NCI-H2081 treated with DMSO at 0.1 percent for 48 hours (cell line): ENCODE measurements around the gene CLRN2.

Experiments
- DNase-seq: peaks from one replicate; lab custom pipeline; 2025; lab: John Stamatoyannopoulos, UW

Gene CLRN2, protein sequence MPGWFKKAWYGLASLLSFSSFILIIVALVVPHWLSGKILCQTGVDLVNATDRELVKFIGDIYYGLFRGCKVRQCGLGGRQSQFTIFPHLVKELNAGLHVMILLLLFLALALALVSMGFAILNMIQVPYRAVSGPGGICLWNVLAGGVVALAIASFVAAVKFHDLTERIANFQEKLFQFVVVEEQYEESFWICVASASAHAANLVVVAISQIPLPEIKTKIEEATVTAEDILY

DNA sequence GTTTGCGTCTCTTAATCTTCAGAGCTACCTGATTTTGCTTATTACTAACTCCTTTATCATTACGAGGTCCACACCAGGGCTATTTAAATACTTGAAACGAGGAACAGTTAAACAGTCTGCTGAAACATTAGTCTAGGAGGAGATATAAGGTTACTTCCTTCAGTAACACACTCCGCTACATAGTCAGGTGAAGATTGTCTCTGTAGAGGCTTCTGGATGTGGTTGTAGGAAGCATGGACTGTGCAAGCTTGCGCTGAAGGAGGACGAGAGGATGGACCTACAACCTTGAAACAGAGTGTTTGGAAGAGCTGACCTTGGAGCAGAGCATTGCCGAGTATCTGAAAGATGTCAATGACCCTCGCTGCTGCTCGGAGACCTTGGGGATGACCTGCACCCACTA, at the start of gene CLRN2:
Gene CLRN2 (plus strand): TSS at position 301 of the 400 bp plus-strand sequence. CDS start 102 bp downstream, outside the sequence.
- no peak for DNase-seq

DNA sequence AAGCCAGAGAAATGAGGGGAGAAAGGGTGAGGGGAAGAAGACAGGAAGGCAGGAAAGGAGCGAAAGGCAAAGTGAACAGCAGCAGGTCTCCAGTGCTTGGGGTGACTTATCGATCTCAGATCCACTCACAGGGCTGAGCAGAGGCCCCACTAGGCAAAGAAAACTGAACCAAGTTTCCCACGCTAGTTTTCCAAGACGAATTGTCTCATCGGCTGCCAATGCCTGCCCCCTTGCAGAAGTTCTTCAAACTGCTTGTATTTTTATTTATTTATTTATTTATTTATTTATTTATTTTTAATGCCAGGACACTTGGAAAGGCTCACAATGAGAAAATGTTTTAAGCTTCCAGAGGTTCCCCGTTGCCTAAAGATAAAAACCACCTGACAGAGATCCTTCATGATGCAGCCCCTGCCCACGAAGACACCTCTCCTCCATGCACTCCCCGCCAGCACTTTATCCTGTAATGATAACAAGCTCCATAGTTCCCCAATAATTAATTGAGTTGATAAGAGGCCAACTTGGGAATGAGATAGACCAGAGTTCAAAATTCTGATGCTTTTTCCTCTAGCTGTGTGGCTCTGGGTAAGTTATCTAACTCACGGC, 46.2 kb upstream of the CLRN2 start:
- no peak for DNase-seq

DNA sequence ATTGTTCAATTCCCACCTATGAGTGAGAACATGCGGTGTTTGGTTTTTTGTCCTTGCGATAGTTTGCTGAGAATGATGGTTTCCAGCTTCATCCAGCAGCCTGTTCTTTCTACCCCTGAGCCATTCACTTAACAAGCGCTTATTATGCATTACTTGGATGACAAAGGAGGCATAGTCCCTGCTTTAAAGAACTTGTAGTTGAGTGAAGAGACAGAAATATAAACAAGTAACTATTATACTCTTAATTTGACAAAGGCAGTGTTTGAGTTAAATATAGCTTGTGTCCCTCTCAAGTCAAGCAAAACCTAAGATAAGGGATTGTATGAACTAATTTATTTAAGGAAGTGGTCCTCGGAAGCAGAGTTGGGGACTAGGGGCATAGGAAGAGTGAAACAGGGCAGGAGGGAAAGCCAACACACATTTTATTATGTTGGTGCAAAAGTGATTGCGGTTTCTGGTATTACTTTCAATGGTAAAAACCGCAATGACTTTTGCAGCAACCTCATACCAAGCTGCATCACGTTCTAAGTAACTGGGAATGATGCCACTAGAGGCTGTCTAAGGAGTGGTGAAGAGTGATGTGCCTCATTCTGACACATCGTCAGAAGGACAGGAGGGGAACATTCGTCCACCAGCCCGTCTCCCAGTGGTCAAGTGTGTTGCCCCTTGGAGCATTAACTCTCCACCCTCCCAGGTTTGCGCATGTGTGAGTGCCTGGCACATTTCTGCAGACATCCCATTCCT, 44.9 kb upstream of the CLRN2 start:
- DNase-seq: no peak

DNA sequence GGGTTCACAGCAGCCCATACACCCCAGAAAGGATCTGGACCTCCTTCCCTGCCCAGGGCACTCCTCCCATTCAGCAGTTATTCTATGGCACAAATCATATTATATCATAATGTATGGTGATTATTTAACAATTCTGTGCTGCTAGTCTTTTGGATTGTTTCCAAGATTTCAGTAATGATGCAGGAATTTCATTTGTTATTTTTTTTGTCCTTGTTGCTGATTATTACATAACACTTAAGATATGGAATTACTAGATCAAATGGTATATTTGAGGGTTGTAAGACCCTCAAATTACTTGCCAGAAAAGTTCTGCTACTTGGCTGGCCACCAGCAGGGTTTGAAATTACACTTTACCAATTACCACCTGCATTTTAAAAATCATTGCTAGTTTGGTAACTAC, 39.5 kb upstream of the CLRN2 start:
- no peak for DNase-seq

DNA sequence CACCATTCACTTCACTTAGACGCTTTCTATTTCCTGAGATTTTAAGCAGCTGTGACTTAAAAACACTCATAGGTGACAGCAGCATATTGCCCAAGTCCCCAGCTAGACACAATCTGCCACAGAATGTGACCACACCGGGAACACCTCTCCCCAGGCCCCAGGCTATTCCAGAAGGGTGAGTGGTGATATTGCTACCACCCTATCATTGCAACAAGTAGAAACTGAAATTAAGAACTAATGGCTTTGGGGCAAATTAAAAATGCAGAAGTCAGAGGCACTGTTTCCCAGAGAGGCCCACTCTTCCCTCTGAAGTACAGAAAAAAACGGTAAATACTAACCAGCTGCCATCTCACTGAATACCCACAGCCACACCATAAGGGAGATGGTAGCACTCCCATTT, 38.1 kb upstream of the CLRN2 start:
- DNase-seq: no peak

DNA sequence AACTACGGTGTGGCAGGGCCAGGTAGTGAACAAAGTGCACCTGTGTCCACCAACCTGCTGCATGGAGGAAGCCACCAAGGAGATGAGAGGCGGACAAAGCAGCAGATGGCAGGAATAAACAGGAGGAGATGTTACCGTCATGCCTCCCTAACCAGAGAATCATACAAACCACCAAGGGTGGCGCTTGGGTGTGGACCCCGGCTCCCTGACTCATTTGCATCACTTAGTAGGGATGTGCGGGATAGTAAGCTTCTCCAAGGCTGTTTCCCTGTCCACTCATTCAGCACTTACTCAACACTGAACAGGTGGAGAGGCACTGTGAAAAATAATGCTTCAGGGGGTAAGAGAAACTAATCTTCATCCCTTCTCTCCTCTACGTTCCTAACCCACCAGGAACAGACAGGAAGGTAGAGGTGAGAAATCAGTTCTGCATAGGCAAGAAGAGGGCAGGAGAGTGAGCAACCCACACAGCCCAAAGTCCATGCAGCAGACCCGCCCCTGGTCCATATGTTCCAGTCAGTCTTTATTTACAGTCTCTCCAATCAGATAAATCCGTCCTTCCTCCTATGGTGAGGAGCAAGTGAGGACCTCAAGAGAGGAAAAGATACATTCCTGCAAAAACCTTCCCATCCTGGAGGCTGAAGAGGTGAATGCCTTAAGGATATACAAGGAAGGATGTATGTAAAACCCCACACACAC, 37.0 kb upstream of the CLRN2 start:
- DNase-seq: no peak

DNA sequence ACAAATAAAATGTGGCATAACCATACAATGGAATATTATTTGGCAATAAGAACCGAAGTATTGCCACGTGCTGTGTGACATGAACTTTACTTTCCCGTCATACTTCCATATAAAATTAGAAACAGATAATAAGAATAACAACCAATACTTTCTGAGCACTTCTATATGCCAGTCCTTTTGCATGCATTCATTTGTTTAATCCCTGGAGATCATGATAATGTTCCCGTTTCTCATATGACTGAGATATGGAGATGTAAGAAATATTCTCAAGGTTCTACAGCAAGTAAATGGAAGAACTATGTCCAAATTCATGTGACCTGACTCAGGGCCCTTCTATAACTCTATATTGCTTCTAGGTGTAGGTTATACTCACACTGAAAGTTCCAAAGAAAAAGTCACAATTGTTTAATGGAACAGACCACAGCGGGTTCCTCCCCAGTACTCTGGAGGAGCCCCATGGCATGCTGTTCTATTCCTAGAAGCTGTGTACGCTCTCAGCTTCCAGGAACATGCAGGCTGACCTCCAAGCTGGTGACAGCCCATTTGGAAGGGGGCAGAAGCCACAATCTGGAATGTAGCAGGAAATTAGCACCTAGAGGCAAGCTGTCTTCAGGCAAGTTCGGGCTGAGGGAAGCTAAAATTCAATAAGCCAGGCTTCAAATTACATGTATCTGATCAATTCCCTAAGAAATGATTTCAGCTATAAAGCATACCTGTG, 34.6 kb upstream of the CLRN2 start:
- DNase-seq: no peak

DNA sequence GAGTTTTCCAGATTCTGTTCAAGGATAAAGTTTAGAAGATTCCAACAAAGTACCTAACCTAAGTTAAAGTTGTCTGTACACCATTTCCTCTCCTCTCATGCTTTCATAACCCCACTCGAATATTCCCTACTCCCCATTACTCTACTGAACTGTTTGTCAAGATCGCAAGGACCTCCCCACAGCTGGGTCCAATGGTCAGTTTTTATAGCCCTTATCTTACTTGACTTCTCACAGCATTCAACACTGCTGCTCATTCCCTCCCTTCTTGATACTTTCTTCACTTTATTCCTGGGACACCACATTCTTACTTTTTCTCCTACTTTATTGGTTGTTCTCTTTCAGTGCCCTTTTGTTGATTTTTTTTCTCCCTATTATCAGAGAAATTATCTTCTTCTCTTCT, 34.0 kb upstream of the CLRN2 start:
- no peak for DNase-seq

DNA sequence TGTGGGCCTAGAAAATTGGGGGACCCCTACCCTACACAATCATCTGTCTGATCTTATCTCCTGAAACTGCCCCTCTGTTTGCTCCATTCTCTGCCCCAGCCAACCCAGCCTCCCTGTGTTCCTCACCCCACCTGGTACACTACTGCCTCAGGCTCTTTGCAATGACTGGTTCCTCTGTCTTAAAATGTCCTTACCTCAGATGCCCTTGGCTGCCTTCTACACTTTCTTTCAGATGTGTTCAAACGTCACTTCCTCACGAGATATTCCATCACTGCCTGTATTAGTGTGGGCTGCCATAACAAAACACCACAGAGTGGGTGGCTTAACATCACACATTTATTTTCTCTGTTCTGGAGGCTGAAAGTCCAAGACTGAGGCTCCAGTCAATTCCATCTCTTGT, 32.2 kb upstream of the CLRN2 start:
- no peak for DNase-seq

DNA sequence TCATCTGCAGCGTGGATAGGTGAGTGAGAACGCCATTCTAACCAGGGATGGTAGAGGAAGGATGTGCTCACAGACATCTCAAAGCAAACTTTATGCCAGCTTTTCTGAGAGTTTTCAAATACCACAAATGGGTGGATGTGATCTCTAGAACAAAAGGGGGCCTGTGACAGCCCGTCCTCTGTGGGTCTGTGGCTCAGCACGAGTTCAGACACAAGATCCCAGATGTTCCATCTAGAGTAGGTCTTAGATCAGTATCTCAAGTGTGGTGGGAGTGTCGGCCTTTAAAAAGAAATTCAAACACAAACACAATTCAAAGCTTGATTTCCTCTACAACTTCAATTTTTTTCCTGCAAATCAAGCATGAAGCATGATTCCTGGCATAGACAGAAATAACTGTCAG, 25.8 kb upstream of the CLRN2 start:
- DNase-seq: no peak

DNA sequence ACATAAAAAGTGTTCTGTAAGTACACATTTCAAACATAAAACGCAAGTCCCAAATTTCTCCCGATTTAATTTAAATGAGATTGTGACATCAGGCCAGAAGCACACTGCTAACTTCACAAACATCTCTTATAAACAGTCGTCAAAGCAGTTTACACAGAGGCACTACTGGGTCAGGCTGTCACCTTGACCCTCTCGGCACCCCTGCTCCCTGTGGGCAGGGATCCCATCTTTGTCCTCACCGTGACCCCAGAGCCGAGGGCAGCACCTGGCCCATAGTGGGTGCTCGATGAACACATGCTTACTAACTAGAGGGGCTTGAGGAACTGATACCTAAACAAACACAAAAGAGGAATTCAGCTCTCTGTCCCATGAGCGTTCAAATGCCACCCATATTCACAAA, 25.2 kb upstream of the CLRN2 start:
- DNase-seq: no peak

DNA sequence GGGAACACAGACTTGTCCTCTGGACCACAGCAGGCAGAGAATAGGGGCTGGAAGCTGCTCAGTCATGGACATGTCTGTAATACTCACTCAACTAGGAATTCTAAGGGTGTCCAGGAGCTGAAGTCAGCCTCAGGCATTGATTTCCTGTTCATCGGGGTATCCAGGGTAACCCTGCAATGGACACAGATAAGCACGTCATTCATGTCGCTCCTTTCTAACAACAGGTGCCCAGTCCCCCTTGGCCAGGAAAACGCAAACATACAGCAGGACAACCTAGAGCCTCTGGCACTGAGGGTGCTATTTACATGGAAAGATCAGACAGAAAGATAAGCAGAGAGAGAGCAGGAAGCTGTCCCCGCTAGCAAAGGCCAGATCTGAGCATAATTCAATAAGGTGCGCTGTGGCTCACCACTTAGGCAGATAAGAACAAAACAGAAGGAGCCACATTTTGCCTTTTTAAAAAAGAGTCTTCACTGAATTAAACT, 24.3 kb upstream of the CLRN2 start:
- DNase-seq: no peak

DNA sequence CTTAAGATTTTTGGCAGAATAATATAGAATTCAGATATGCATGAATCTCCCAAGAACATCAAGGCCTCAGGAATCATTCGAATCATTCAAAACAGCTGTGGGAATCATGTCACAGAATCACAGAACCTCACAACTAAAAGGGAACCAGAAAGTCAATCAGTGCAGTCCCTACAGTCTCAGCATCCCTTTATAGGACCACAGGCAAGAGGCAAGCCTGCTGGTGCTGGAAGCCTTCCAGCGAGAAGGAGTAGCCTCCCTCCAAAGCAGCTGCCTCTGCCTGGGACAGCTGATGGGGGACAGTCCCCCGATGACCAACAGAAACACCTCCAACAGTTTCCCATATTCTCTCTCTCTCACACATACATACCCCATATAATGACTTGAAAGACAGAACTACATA, 23.8 kb upstream of the CLRN2 start:
- no peak for DNase-seq

DNA sequence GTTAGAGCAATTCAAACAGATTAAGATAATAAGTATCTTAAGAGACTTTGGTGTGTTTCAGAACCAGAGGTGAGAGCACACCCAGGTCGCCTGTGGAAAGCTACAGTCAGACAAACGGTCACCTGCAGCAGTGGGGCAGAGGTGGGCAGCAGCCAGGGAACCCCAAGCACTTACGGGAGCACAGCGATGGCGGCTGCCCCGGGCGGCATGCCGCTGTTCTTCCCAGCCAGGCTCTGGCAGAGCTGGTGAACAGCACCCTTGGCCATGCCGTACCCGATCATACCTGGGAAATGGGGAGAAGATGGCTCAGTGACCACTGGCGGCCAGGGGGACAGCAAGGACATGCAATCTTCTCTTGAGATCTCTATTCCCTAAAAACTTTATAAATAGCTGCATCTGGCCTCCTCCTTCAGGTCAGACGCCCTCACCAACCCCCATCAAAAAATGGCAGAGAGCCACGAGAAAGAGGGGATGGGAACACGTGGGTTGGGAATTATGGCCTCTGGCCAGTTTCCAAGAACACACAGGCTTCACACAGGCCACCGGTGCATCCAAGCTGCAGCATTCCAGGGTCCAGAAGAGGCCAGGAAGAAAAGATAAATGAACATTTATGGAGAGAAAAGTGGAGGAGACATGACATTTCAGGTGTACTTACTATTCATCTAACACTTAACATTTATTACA, 22.8 kb upstream of the CLRN2 start:
- no peak for DNase-seq

DNA sequence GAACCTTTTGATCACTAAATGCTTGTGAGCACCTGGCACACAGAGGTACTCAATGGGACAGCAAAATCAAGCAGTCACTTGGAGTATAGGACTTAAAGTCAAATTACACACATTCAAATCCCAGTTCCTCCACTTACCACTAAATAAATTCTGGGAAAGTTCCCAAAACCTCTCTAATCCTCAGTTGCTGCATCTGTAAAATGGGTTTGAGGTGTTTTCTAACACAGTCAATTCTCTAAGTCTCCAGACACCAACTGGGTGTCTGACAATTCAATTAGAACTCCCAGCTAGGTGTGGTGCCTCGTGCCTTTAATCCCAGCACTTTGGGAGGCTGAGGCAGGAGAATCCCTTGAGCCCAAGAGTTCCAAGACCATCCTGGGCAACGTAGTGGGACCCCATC, 22.1 kb upstream of the CLRN2 start:
- no peak for DNase-seq

DNA sequence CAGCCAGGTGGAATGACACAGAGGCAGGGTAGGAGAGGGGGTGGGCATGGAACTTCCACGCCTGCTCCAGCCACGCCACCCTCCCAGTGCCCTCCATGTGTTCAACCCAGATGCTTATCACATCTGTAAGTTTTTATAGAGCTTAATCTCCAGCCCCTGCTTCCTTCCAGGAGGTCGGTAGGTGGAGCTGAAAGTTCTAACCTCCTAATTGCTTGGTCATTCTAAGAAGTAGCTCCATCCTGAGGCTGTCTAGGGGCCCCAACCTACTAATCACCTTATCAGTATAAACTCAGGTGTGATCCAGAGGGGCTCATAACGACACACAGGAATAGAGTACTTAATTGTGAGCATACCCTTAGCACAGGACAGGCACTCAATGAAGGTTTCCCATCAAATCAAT, 21.3 kb upstream of the CLRN2 start:
- no peak for DNase-seq

DNA sequence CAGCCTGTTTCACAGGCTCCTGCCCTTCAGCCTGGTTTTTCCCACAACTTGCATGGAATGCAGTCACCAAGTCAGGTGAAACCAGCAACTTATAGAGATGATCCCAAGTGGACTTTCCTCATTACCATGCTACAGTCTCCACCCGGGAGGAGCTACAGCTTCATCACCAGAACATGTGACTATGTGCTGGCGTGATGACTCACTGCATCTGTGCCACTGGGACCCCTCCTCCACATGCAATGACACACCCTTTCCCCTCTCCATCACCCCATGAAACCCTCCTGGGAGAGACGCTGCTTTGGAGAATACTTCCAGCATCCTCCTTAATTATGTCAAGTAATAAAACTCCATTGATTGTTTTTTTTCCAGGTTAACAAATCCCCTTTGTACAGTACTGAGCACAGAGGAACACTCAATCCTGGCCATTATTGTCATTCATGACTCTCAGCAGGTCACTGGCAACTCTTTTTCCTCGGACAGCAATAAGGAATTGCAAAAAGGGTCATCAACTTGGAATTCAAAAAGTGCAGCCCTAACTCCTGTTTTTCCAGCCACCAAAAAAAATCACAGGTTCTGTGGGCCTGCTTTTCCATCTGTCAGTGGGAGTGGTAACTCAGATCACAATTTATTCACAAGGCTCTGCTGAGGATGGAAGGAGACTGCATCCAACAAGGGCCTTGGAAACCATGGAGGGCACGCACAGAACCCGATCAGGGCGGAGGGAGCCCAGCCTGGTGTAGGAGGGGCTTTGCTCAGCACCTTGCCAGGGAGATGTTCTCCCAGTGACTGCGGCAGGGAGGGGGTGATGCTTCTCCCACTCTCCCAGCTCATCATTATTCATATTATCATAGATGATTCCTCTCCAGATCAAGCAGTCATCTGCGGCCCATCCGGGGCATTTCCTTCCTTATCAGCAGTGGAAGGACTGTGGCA, 20.4 kb upstream of the CLRN2 start:
- no peak for DNase-seq

DNA sequence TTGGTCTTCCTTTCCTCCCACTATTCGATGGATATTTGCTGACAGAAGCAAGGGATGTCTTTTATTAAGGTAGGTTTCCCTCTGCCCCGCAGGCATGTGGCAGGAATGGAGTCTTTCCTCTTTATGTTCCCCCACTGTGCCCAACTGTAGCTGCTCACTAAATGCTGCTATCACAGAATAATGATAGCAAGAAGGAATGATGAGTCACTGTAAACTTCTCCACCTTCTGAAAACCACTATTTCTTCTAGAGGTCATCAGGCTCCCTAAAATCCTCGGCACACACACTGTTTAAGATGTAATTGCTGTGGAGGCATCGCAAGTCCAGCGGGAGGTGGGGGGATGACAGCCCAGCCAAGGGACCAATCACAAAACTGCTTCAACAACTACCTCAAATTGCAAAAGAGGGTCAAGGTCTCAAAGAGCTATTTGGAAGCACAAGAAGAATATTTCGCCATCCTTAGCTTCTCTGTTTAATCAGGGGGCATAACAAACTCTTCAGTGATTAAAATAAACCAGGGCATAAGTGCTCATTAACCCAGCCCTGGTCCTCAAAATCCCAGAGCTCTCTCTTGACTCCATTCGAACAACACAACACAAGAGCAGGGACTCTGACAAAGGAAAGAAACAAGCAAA, 17.0 kb upstream of the CLRN2 start:
- DNase-seq: no peak

DNA sequence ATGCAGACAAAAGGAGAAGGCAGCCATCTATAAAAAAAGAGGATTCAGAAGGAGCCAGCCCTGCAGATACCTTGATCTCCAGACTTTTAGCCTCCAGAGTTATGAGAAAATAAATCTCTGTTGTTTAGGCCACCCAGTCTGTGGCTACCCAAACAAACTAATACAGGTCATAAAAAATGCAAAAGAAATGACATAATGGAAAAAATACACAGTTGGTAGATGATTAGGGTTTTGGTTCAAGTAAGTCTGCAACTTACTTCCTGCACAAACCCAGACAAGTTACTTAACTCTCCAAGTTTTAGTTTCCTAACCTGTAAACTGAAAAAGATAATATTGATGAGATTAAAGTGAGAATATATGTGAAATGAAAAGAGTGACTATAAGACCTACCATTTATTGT, 14.4 kb upstream of the CLRN2 start:
- DNase-seq: no peak

DNA sequence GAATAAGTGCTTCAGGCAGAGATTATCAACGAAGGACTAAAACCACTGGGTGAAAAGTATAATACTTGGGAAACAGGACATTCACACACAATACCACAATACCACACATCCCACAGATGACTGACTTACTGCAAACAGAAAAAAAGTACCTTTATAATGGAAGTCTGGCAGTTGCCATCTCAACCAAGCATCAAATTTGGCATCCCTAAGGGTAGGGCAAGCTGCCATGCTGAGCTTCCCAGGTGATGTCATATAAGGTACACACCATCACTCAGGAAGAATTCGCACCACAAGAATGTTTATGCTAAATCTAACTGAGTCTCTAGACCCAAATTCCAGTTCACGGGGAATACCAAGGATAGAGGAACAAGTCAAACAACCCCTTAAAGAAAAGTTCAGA, 12.2 kb upstream of the CLRN2 start:
- DNase-seq: no peak
